ACHN (cell line): ENCODE measurements around the gene KRTAP12-4.
"Not testable (repeated sequence)": the region's sequence is repeated elsewhere in the genome, so short reads cannot be mapped to it uniquely, and the experiment has no call there.

ENCODE experiments used
- DNase-seq: peaks from one replicate; pipeline ENCODE4 v3.0.0-alpha.2; 2015
- in situ Hi-C: cut with HindIII; loops from 2 replicates; pipeline ENCODE4 v1.10.0; 2017; ENCODE audit warnings: low sequenced_read_pairs, low pct_ligation_motif_present, low pct_unique_long_range_greater_than_20kb

Gene KRTAP12-4

DNA sequence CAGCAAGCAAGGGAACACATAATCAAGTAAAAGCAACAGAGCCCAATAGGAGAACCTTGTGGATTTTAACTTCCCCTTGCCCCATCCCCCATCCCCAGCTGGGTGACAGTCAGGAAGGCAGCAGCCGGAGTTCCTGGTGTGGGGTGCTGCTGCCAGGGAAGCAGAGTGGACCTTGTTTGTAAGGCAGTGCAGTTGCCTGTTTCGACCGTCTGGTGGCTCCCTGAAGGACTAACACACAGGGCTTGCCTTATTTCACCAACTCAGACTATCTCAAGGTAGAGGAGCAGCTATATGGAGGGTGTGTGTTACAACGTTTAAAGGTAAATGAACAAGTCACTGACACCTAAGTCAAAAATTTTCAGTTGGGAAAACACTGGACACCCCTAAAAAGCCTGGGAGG, 36.0 kb downstream of the KRTAP12-4 start:
- in situ Hi-C loops = no loop called here
- no peak for DNase-seq

DNA sequence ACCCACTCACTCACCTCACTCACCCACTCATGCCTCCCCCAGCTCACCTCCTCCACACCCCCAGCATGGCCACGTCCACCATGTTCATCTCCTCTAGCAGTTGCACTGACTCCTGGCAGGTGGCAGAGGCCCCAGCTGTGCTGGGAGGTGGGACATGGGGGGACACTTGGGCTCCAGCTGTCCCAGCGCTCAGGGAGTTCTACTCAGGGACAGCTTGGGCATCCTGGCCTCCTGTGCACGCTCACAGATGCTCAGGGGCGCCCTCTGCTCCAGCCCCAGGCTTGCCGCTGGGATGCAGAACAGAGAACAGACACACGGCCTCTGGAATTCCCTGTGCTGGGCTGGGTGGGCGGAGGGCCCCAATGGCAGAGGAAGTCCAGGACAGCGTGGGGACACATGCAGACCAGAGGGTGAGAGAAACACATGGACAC, 37.4 kb downstream of the KRTAP12-4 start:
- in situ Hi-C loops = no loop called here
- DNase-seq = no peak

DNA sequence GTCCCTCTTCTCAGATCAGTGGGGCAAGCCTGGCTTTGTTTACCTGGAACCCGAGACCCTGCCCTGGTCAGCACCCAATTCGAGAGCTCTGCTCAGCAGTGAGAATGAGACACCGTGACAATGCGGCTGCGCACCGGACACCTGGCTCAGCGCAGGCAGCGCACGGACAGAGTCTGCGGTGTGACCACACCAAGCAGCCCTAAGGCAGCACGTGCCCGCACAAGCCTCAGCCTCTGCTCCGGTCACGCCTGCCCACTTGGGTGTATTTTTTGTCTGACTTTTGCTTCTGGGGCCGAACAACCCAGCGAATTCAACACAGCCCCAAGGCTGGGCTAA, 37.9 kb downstream of the KRTAP12-4 start:
- DNase-seq = no peak
- in situ Hi-C loops = no loop called here

DNA sequence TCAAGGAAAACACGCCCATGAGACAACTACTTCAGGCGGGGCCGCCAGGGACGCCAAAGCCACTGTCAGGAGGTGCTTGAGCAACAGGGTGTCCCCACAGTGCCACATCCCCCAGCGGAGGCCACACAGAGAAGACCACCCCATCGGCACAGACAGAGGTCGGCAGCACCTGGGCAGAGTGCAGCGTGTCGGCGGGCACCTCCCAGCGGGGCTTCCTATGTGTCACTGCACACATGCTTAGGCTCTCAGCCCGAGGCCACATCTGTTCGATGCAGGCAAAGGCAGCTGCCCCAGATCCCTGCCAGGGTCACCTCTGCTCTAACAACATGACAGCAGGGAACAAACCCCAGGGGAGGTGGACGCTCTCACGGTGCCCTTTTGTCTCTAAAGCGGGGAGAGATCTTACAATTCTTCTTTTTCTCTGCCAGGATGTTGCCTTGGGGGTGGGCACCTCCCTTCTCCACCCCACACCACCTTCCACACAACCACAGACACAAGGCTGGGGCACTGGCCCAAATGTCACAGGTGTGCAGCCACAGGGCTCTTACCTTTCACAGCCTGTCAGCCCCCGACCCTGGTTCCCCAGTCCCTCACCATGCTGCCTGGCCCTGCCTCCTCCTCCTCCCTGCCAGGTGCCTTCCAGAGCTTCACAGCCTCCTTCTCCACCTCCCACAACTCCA, 38.4 kb downstream of the KRTAP12-4 start:
- in situ Hi-C loops = no loop called here
- DNase-seq = no peak

DNA sequence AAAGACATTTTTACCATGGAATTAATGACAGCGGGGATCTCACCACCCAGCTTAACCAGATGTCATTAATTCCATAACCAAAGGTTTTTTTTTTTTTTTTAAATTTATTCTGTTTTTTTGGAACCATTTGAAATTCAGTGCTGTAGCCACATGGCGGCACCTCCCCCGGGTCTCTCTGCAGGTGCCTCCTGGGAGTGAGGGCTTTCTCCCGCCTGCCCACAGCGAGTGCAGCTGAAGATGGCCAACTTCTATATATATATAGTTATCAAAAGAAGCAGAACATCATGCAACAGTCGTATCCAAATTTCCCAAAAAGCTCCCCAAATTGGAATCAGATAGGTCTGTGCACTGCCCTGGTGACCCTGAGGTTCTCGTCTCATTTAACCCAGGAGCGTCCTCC, 39.0 kb downstream of the KRTAP12-4 start:
- DNase-seq = no peak
- in situ Hi-C loops = no loop called here

DNA sequence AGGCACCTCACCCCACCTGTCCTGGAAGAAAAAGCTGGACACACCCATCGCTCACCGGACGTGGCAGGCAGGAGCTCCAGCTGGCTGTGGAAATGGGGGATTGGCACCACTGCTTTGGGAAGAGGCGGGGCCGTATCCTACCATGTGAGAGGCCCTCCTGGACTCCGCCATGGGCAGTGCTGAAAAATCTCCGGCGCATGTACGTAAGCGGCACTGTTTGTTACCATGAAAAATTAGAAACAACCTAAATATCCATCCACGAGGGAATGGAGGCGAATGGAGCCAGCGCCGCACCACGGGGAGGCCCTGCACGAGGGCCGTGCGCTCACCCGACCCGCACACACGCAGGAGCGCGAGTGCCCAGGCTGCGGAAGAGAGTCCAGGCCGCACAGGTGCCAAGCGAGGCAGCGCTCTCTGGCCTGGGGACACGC, 39.5 kb downstream of the KRTAP12-4 start:
- in situ Hi-C loops = no loop called here
- DNase-seq = no peak

GRCh38 chr21:44614161-44614631, 40.3 kb downstream of the KRTAP12-4 start:
- in situ Hi-C loops = no loop called here
- no peak for DNase-seq

- DNase-seq = no peak
- in situ Hi-C loops = no loop called here
Observed at GRCh38 chr21:44613386-44614155, 40.9 kb downstream of the KRTAP12-4 start.

DNA sequence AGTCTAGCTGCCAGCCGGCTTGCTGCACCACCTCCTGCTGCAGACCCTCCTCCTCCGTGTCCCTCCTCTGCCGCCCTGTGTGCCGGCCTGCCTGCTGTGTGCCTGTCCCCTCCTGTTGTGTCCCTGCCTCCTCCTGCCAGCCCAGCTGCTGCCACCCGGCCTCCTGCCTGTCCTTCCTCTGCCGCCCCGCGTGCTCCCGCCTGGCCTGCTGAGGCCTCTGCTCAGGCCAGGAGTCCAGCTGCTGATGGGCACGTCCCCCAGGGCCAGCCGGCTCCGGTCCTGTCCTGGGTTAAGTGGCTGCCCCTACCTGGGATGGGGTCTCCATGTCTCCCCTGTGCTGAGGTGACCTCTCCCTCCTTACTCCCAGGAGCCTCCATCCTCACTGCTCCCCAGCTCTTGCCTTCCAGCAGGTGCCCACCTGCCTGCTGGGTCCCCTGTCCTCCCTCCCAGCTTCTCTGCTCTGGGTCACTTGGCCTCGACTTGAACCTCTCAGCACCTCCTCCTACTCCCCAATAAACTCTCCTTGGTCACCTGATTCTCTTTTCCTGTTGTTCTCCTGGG, 41.7 kb downstream of the KRTAP12-4 start:
- in situ Hi-C loops = no loop called here

GRCh38 chr21:44612029-44612486, 42.4 kb downstream of the KRTAP12-4 start, which contains the start of gene KRTAP10-8:
KRTAP10-8 (plus strand) TSS chr21:44612079; CDS start chr21:44612101, 22 bp downstream.
- in situ Hi-C loops = no loop called here

More for the DNA sequence above, 41.7 kb downstream of the KRTAP12-4 start:
- no peak for DNase-seq

DNA sequence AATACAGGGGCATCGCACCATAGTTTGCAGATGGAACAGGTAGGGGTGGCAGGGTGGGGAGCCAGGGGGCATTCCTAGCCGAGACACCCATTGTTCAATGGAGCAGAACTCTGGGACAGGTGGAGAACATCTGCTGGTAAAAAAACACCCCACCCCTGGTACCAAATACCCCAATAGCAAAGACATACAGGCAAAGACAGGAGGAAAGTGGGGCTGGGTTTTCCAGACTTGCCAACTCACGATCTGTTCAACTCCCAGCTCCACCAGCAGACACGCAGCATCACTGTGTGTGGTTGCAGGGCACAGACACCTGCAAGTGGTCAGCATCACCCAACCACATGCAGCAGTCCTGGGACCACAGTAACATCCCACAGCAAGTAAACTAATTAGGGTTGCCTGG, 42.9 kb downstream of the KRTAP12-4 start:
- in situ Hi-C loops = no loop called here
- no peak for DNase-seq

More at GRCh38 chr21:44612029-44612486, 42.4 kb downstream of the KRTAP12-4 start, which contains the start of gene KRTAP10-8:
- DNase-seq = no peak

GRCh38 chr21:44610157-44610843, 44.2 kb downstream of the KRTAP12-4 start:
- DNase-seq, in situ Hi-C loops: not testable (repeated sequence)

DNA sequence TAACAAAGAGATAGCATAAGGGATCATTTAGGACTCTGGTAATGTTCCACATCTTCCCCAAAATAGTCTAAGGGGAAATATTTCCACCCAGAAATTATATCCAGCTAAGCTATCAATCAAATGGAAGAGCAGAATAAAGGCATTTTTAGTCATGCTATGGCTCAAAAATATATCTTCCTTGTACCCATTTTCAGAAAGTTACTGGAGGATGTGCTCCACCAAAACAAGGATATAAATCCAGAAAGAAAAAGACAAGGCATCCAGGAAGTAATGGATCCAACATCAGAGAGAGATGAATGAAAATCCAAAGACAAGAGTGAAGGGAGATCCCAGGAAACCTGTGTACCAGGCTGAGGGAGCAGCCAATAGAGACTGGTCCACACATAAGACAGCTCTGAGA, 45.3 kb downstream of the KRTAP12-4 start:
- no peak for DNase-seq
- in situ Hi-C loops = no loop called here

- in situ Hi-C loops = no loop called here
- DNase-seq = no peak
Observed at GRCh38 chr21:44606495-44606894, 48.0 kb downstream of the KRTAP12-4 start.
